ENCODE measurements around the gene CERS4.
"Not testable (repeated sequence)": the region's sequence is repeated elsewhere in the genome, so short reads cannot be mapped to it uniquely, and the experiment has no call there.

Gene CERS4

GRCh38 chr19:8208922-8209461 is at the start of gene CERS4:
Gene CERS4 (plus strand): TSS chr19:8209370. CDS start chr19:8251077, 41,707 bp downstream.
- peak; percentile 92 for DNase-seq (ENCODE audit: low spot score)

GRCh38 chr19:8161135-8161646 is 48.0 kb upstream of the CERS4 start:
- peak; percentile 20 for DNase-seq (ENCODE audit: low spot score)

- no peak for DNase-seq (ENCODE audit: low spot score)
Measured at GRCh38 chr19:8163759-8164158, 45.4 kb upstream of the CERS4 start.

GRCh38 chr19:8167985-8168384 is 41.2 kb upstream of the CERS4 start:
- DNase-seq (ENCODE audit: low spot score), result no peak

- DNase-seq (ENCODE audit: low spot score), result no peak
Measured at GRCh38 chr19:8168537-8168936, 40.6 kb upstream of the CERS4 start.

- DNase-seq (ENCODE audit: low spot score), result no peak
Measured at GRCh38 chr19:8174706-8175105, 34.5 kb upstream of the CERS4 start.

- DNase-seq (ENCODE audit: low spot score), result no peak
Measured at GRCh38 chr19:8180018-8180417, 29.2 kb upstream of the CERS4 start.

GRCh38 chr19:8184274-8184673 is 24.9 kb upstream of the CERS4 start:
- no peak for DNase-seq (ENCODE audit: low spot score)

GRCh38 chr19:8185343-8186068 is 23.7 kb upstream of the CERS4 start:
- no peak for DNase-seq (ENCODE audit: low spot score)

- DNase-seq (ENCODE audit: low spot score), result no peak
Measured at GRCh38 chr19:8192221-8192820, 16.8 kb upstream of the CERS4 start.

- DNase-seq (ENCODE audit: low spot score), result no peak
Measured at GRCh38 chr19:8194528-8195267, 14.5 kb upstream of the CERS4 start.

GRCh38 chr19:8196271-8196927 is 12.8 kb upstream of the CERS4 start:
- DNase-seq (ENCODE audit: low spot score), result no peak

GRCh38 chr19:8203288-8204120 is 5.7 kb upstream of the CERS4 start:
- DNase-seq (ENCODE audit: low spot score), result not testable (repeated sequence)

GRCh38 chr19:8204961-8205360 is 4.2 kb upstream of the CERS4 start:
- no peak for DNase-seq (ENCODE audit: low spot score)

- no peak for DNase-seq (ENCODE audit: low spot score)
Measured at GRCh38 chr19:8206147-8207087, 2.8 kb upstream of the CERS4 start.

- DNase-seq (ENCODE audit: low spot score), result not testable (repeated sequence)
Measured at GRCh38 chr19:8207326-8207725, 1.8 kb upstream of the CERS4 start.

GRCh38 chr19:8208119-8208921 is 850 bp upstream of the CERS4 start:
- peak; percentile 80 for DNase-seq (ENCODE audit: low spot score)

- no peak for DNase-seq (ENCODE audit: low spot score)
Measured at GRCh38 chr19:8209462-8210378, 550 bp downstream of the CERS4 start.
